Right cardiac atrium (tissue), 5 donors: ENCODE data around the gene SLFN12L. TPM values are rescaled to one million over a fixed set of nuclear protein-coding genes. Genes with fewer than 3 reads are reported as not detected.

Experiments
- ATAC-seq, 2 donors: fragments of 200-7000 bp; cut with Tn5 transposase; one replicate each; pipeline versions ENCODE4 v1.8.0 to v1.9.1; 2020; ENCODE audit warnings: moderate library complexity in 2 of 2, mild to moderate bottlenecking in 1 of 2
- DNase-seq, 3 donors: peaks; one replicate each; pipeline ENCODE4 v3.0.0-alpha.2; 2020
- H3K27ac ChIP-seq: one replicate; pipeline ENCODE4 v1.5.1; 2013; ENCODE audit warnings: mild to moderate bottlenecking, low read length, control low read depth, moderate library complexity
- H3K27me3 ChIP-seq: one replicate; pipeline ENCODE4 v1.6.1; 2013; ENCODE audit not compliant: control insufficient read depth, insufficient read depth
- H3K4me1 ChIP-seq: one replicate; pipeline ENCODE4 v1.6.1; 2013; ENCODE audit warnings: low read length; ENCODE audit not compliant: control insufficient read depth, insufficient read depth
- H3K4me3 ChIP-seq: one replicate; pipeline ENCODE4 v1.5.1; 2013; ENCODE audit warnings: low read length, control low read depth
- H3K9me3 ChIP-seq: one replicate; pipeline ENCODE4 v1.6.1; 2013; ENCODE audit warnings: low read length; ENCODE audit not compliant: control insufficient read depth
- WGBS: extraction: QIAGEN DNeasy Blood & Tissue Kit; methylation state at CpG from one replicate; pipeline ENCODE4 v1.1.7; 2013; 5-methylcytosine and 5-hydroxymethylcytosine counted together
- intact Hi-C, 4 donors: fragments of 100-400 bp; cut with DNase I; formaldehyde crosslinking; loops; one replicate each; pipeline versions ENCODE4 v1.11.0 to v1.14.0; 2022 to 2023
- polyA plus RNA-seq: library from polyadenylated mRNA; stranded (reverse); fragments of 200-250 nt; gene quantifications from one replicate; pipeline ENCODE4 v1.2.3, GENCODE V29; 2013
- total RNA-seq, 4 donors: library from RNA; stranded (reverse); fragmentation: NEBNext Ultra II Directional; extraction: Animal tissue kit (Norgen Biotek cat#: 25700); gene quantifications; one replicate each; pipeline ENCODE4 v1.2.1, GENCODE V29; 2021
- donor health status: healthy with polysubstance abuse.
- donor health status: DM: no; HTN: yes; CAD: no.
- donor health status: DM: no; HTN: no; CAD: no.
- donor health status: DM: no; HTN: yes; CAD: no; lungs with severe emphysema.
- donor health status: DM: yes; HTN: yes; CAD: no.

Gene SLFN12L
- total and polyA plus RNA-seq, 5 donors: 0.23 to 1.0 (median 0.53) TPM

DNA sequence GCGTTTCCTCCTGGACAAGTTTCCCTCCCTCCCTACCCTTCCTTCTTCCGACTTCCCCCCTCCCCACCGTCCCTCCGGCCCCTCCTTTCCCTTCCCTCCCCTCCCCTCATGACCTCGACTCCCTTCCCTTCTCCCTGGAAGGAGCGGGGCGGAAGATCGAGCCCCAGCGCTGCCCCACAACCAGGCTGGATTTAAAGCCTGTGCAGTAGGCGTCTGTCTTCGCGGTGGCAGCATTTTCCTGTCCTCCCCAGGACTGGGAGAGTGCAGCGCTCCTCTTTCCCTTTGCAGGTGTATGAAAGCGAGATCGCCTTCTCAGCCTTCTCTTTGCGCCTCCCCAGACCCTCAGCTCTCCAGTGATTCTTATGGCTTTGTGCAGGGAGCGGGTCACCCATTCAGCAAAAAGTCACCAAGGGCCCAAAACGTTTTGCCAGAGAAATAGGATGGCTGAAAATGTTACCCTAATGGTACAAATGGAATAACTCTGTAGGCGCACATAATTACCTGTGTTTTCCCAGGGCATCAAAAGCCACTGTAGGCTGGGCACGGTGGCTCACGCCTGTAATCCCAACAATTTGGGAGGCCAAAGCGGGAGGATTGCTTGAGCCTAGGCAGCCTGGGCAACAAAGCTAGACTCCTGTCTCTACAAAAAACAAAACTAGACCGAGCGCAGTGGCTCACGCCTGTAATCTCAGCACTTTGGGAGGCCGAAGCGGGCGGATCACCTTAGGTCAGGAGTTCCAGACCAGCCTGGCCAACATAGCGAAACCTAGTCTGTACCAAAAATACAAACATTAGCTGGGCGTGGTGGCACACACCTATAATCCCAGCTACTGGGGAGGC, 40.8 kb downstream of the SLFN12L start:
- Histone ChIP-seq H3K27me3 (no peaks in the 10 kb centered on the region), H3K4me3 (peak overlapping the region; percentile 33), H3K4me1 (no peaks in the 10 kb centered on the region), H3K27ac (no peak overlapping the region), H3K9me3 (no peaks in the 10 kb centered on the region)
- DNase-seq: peak in 1 of 3 donors; percentile 34
- intact Hi-C loops: no loop called here
- 21% methylated on average over 30 of the region's 30 CpGs for WGBS
- ATAC-seq: no peak

DNA sequence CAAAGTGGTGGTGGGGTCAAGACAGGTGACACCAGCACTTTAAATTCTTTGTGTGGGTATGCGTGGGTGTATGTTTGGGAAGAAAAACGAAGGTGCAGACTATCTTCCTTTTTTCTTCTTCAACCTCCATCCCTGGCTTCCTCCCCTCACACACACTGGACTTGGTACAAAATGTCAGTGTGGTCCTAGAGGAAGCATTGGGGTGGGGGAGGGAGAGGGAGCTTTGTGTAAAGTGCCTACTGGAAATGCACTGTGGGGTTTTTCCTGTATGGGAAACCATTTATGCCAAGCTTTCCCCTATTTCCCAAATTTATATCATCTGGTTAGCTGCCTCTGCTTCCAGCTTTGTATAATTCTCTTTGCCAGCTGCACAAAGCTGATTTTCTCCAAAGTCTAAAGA, 44.4 kb downstream of the SLFN12L start:
- ATAC-seq (no peak), DNase-seq (no peak)
- peaks cover 2% of the 10 kb centered on the region for H3K4me1 ChIP-seq
- H3K9me3 ChIP-seq: no peaks in the 10 kb centered on the region
- intact Hi-C loops: no loop called here
- no peak overlapping the region for H3K27ac ChIP-seq
- 18% methylated on average over 2 of the region's 2 CpGs for WGBS
- H3K27me3 ChIP-seq: no peaks in the 10 kb centered on the region
- no peak overlapping the region for H3K4me3 ChIP-seq

DNA sequence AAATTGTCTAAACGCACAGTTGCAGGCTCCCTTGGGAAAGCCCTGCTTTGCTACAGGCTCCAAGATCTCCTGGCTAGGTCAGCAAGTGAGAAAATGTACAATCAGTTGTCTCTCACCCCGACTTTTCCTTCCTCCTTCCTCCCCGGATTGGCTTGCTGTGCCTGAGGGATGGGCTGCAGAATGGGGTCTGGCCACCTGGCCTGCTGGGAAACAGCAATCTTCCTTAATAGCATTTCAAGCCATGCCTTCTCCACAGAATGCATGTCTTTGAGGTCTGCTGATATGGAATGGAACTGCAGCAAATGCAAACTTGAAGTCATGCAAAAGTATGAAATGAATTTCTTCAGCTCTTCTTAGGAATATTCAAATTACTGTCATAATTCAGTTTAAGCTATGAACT, 46.1 kb downstream of the SLFN12L start:
- no peak for ATAC-seq
- Histone ChIP-seq H3K27ac (no peak overlapping the region), H3K4me3 (no peak overlapping the region), H3K27me3 (no peaks in the 10 kb centered on the region), H3K9me3 (no peaks in the 10 kb centered on the region), H3K4me1 (peaks cover 5% of the 10 kb centered on the region)
- WGBS: 22% methylated on average over 3 of the region's 3 CpGs
- intact Hi-C loops: no loop called here
- DNase-seq: no peak

DNA sequence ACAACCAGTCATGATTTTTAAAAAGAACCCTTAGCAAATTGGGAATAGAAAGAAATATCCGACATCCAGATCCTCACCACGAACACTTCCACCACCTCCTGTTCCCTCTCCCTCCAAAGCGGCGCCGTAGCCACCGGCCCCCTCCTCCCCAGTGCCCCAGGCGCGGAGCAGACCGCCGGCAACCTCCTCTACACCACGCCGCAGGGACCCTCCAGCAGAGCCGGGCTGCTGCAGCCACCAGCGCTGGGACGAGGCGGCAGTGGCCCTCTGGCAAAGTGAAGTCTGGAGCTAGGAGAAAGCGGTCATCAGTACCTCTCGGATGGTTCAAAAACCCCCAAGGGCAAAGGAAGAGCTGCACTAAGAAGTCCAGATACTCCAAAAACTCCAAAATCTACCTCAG, 47.5 kb downstream of the SLFN12L start:
- Histone ChIP-seq H3K27me3 (no peaks in the 10 kb centered on the region), H3K4me1 (peaks cover 5% of the 10 kb centered on the region), H3K4me3 (no peak overlapping the region), H3K9me3 (no peaks in the 10 kb centered on the region), H3K27ac (no peak overlapping the region)
- ATAC-seq (no peak), DNase-seq (peak in 1 of 3 donors; percentile 28)
- intact Hi-C loops: no loop called here
- WGBS: 29% methylated on average over 18 of the region's 18 CpGs

DNA sequence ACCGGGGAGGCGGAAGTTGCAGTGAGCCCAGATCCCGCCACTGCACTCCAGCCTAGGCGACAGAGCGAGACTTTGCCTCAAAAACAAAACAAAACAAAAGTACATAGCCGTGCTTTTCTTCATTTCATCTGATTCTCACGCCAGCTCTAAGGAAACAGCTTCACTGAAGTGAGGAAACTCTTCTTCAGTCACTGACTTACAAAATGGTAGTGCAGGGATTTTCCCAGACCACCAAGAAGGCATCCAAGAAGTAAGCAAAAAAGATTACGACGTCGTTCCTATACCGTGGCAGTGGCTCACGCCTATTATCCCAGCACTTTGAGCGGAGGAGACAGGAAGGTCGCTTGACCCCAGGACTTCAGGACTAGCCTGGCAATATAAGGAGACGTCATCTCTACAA, 48.5 kb downstream of the SLFN12L start:
- Histone ChIP-seq H3K4me3 (no peak overlapping the region), H3K27ac (no peak overlapping the region), H3K27me3 (no peaks in the 10 kb centered on the region), H3K9me3 (no peaks in the 10 kb centered on the region), H3K4me1 (peaks cover 5% of the 10 kb centered on the region)
- no peak for DNase-seq
- intact Hi-C loops: no loop called here
- no peak for ATAC-seq
- 30% methylated on average over 15 of the region's 15 CpGs for WGBS

DNA sequence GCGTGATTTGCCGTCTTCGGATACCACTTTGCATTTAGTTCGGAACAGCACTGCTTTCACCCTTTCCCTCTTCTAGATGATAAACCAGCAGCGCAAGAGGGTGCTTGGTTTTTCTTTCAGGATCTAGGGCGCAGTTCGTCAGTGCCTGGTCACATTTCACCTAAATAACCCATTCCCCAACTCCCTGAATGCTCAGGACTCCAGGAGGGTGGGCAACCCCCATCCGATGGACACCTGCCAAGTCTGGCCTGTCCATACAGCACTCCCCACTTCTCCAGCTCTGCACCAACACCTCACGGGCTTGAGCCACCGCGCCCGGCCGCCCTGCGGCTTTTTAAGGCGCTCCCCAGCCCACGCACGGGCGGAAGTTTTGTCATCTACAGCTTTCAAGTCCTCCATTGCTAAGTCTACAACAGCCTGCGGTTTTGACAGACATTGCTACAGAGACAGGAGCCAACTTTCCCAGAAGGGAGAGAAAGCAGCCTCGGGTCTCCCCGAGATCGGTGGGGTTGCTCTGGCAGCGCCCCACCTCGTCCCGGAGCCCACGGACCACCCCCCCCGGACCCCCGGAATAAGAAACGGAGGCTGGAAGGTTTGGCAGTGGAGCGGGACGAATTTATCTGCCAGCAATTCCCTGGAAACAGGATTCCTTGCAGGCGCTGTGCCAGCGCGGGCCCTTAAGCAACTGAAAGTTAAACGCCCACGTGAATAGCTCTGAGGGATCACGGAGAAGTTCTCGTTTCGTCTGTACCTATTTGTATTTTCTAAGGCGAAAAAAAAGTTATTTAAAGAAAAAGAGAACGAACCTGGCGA, 50.4 kb downstream of the SLFN12L start:
- 8% methylated on average over 42 of the region's 42 CpGs for WGBS
- H3K4me1 ChIP-seq: peaks cover 5% of the 10 kb centered on the region
- intact Hi-C loops: no loop called here
- peak overlapping the region; percentile 5 for H3K27ac ChIP-seq
- DNase-seq: peak; percentile 66 to 83 (median 77)
- H3K27me3 ChIP-seq: no peaks in the 10 kb centered on the region
- peak overlapping the region; percentile 82 for H3K4me3 ChIP-seq
- peak; percentile 63 to 84 for ATAC-seq
- H3K9me3 ChIP-seq: no peaks in the 10 kb centered on the region

DNA sequence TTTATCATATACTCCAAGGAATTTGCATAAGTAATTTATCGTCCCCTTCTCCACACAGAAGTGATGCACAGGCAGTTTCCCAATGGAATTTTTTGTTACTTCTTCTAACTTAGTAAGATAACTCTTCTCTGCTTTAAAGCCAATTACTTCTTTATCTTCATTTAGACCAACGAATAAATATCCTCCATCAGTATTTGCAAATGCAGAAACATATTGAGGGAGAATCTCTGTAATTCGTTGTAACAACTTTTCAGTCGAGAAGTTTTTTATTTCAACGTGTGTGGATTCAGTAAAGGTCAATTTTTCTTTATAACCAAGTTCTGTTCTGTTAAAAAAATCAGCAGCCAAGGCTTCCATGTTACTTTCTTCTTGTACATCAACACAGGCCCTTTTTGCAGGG, 58.2 kb downstream of the SLFN12L start:
- WGBS: 69% methylated on average over 5 of the region's 5 CpGs
- Histone ChIP-seq H3K9me3 (no peaks in the 10 kb centered on the region), H3K27ac (no peak overlapping the region), H3K27me3 (no peaks in the 10 kb centered on the region), H3K4me1 (no peaks in the 10 kb centered on the region), H3K4me3 (no peak overlapping the region)
- intact Hi-C loops: no loop called here
- DNase-seq (no peak), ATAC-seq (no peak)

DNA sequence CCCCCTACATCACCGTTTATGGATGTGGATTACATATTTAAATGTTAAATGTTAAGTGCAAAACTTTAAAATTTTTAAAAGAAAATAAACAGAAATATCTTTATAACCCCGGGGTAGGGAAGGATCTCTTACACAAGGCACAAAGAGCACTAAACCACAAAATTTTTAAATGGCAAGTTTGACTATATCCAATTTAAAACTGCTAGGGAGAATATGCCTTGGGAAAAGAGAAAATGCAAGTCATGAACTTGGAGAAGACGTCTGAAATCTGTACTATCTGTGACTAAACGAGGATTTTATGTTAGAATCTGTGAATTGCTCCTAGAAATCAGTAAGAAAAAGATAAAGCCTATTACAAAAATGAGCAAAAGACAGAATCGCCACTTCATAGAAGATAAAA, 60.2 kb downstream of the SLFN12L start:
- intact Hi-C loops: no loop called here
- Histone ChIP-seq H3K27me3 (no peaks in the 10 kb centered on the region), H3K27ac (no peak overlapping the region), H3K9me3 (no peaks in the 10 kb centered on the region), H3K4me1 (no peaks in the 10 kb centered on the region), H3K4me3 (no peak overlapping the region)
- DNase-seq (no peak), ATAC-seq (no peak)
- 70% methylated on average over 5 of the region's 5 CpGs for WGBS

DNA sequence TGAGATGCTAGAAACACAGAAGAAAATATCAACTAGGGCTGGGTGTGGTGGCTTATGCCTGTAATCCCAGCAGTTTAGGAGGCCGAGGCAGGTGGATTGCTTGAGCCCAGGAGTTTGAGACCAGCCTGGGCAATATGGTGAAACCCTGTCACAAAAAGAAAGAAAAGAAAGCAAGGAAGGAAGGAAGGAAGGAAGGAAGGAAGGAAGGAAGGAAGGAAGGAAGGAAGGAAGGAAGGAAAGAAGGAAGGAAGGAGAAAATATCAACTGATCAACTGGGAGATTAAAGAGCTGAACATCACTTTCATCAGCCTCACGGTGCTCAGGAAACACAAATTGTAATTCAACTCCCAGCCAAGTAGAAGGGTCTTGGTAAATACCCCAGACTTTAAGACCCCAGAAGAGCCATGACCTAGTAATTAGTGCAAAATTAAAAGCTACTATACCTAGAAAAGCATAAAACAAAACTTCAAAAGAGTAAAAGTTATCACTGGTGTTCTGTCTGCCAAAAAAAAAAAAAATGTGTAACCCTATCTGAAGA, 61.1 kb downstream of the SLFN12L start:
- intact Hi-C loops: no loop called here
- WGBS: 62% methylated on average over 2 of the region's 2 CpGs
- Histone ChIP-seq H3K4me3 (no peak overlapping the region), H3K9me3 (no peaks in the 10 kb centered on the region), H3K27ac (no peak overlapping the region), H3K4me1 (no peaks in the 10 kb centered on the region), H3K27me3 (no peaks in the 10 kb centered on the region)
- ATAC-seq: no peak
- no peak for DNase-seq

DNA sequence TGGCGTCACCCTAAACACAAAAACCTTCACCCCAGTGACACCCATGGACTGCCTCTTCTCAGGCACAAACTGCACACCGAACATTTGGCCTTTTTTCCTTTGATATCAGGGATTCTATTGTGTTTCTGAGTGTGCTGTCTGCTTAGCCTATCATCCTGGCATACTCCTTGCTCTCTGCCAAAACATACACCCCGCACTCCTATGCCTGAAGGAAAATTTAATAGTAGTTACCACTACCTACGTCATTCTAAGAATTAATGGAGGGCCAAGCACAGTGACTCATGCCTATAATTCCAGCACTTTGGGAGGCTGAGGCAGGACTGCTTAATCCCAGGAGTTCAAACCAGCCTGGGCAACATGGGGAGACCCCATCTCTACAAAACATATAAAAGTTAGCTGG, 69.0 kb downstream of the SLFN12L start:
- H3K9me3 ChIP-seq: no peaks in the 10 kb centered on the region
- no peak overlapping the region for H3K4me3 ChIP-seq
- WGBS: 76% methylated on average over 4 of the region's 4 CpGs
- no peak overlapping the region for H3K27ac ChIP-seq
- no peak for DNase-seq
- ATAC-seq: no peak
- intact Hi-C loops: no loop called here
- no peaks in the 10 kb centered on the region for H3K27me3 ChIP-seq
- no peaks in the 10 kb centered on the region for H3K4me1 ChIP-seq

DNA sequence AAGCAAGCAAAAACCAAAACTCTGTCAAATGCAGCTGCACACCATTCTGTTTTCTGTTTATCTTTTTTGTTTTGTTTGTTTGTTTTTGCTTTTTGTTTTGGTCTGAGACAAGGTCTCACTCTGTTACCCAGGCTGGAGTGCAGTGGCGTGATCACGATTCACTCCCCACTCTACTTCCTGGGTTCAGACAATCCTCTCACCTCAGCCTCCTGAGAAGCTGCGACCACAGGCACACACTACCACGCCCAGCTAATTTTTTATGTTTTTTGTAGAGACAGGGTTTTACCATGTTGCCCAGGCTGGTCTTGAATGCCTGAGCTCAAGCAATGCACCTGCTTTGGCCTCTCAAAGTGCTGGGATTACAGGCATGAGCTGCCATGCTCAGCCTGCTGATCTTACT, 69.7 kb downstream of the SLFN12L start:
- Histone ChIP-seq H3K27ac (no peak overlapping the region), H3K4me1 (no peaks in the 10 kb centered on the region), H3K9me3 (no peaks in the 10 kb centered on the region), H3K27me3 (no peaks in the 10 kb centered on the region), H3K4me3 (no peak overlapping the region)
- 85% methylated on average over 4 of the region's 4 CpGs for WGBS
- no peak for DNase-seq
- intact Hi-C loops: no loop called here
- no peak for ATAC-seq
